T-helper 2 cell treated with Interferon-gamma antibody and Interleukin-4, amounts not matched to agents 5 μg/mL and 100 μg/mL, for 36 hours (primary cell): ENCODE data around the gene PHOSPHO2.
"Not testable (repeated sequence)": the region's sequence is repeated elsewhere in the genome, so short reads cannot be mapped to it uniquely, and the experiment has no call there.

Source experiments
- DNase-seq: peaks from one replicate; pipeline ENCODE4 v3.0.0; 2021; ENCODE audit warnings: low spot score
- H3K27ac Mint-ChIP-seq: one replicate; pipeline ENCODE4 v1.8.0; 2021; ENCODE audit warnings: mild to moderate bottlenecking, mixed read lengths
- H3K27me3 Mint-ChIP-seq: one replicate; pipeline ENCODE4 v1.8.0; 2021; ENCODE audit warnings: low read depth, mixed read lengths
- H3K36me3 Mint-ChIP-seq: one replicate; pipeline ENCODE4 v1.8.0; 2021; ENCODE audit warnings: low read depth, mixed read lengths
- H3K4me1 Mint-ChIP-seq: one replicate; pipeline ENCODE4 v1.8.0; 2021; ENCODE audit warnings: low read depth, mixed read lengths
- H3K4me3 Mint-ChIP-seq: one replicate; pipeline ENCODE4 v1.8.0; 2022; ENCODE audit warnings: mild to moderate bottlenecking, moderate library complexity, mixed read lengths
- H3K9me3 Mint-ChIP-seq: one replicate; pipeline ENCODE4 v1.8.0; 2021; ENCODE audit warnings: mixed read lengths

PHOSPHO2 gene

GRCh38 chr2:169694894-169695260, 608 bp downstream of the PHOSPHO2 start:
- Mint-ChIP-seq H3K9me3 (peaks cover 12% of the 10 kb centered on the region), H3K27me3 (peaks cover 32% of the 10 kb centered on the region), H3K4me3 (peak overlapping the region; percentile 83), H3K27ac (peak overlapping the region; percentile 84), H3K4me1 (peaks cover 17% of the 10 kb centered on the region), H3K36me3 (peaks cover 6% of the 10 kb centered on the region)
- DNase-seq, result no peak

DNA sequence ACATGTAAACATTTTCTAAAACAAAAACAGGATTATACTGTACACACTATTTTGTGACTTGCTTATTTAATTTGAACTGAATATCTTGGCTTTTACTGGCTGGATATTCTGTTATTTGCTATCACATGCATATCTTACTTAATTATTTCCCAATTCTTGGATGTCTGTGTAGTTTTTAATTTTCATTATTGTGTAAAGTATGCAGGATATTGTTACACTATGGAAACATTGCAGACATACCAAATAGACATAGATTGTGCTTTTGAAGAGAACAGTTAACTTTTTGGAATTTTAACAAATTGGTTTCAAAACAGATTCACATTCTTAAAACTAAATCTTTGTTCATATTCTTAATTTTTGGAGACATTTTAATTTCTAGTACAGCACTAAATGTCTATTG, 2.1 kb downstream of the PHOSPHO2 start:
- Mint-ChIP-seq H3K4me1 (peaks cover 17% of the 10 kb centered on the region), H3K27ac (no peak overlapping the region), H3K9me3 (peaks cover 5% of the 10 kb centered on the region), H3K27me3 (peaks cover 25% of the 10 kb centered on the region), H3K4me3 (no peak overlapping the region), H3K36me3 (peaks cover 8% of the 10 kb centered on the region)
- DNase-seq, result no peak

DNA sequence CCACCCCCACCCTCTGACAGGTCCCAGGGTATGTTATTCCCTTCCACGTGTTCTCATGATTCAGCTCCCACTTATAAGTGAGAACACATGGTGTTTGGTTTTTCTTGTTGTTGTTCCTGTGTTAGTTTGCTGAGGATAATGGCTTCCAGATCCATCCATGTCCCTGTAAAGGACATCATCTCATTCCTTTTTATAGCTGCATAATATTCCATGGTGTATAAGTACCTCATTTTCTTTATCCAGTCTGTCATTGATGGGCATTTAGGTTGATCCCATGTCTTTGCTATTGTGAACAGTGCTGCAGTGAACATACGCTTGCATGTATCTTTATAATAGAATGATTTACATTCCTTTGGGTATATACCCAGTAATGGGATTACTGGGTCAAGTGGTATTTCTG, 4.9 kb downstream of the PHOSPHO2 start:
- H3K4me3 Mint-ChIP-seq, DNase-seq, H3K27ac Mint-ChIP-seq, H3K9me3 Mint-ChIP-seq, H3K27me3 Mint-ChIP-seq, H3K36me3 Mint-ChIP-seq: not testable (repeated sequence)
- peaks cover 12% of the 10 kb centered on the region for H3K4me1 Mint-ChIP-seq

DNA sequence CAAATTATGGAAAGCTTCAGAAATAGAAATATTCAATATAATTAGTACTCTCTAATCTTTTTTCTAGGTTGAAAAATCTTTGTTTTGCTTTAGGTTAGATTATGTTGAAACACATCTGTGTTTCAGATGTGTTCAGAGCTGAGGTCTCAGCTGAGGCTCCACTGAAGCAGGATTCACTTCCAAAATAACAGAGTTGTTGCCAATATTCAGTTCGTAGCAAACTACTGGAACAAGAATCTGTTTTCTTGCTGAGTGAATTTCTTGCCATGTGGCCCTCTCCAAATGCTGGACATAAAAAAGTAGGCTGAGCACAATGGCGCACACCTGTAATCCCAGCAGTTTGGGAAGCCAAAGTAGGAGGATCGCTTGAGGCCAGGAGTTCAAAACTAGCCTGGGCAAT, 8.7 kb downstream of the PHOSPHO2 start:
- Mint-ChIP-seq H3K9me3 (no peaks in the 10 kb centered on the region), H3K27me3 (no peaks in the 10 kb centered on the region), H3K4me3 (no peak overlapping the region), H3K36me3 (peaks cover 7% of the 10 kb centered on the region), H3K4me1 (peaks cover 3% of the 10 kb centered on the region), H3K27ac (no peak overlapping the region)
- no peak for DNase-seq

DNA sequence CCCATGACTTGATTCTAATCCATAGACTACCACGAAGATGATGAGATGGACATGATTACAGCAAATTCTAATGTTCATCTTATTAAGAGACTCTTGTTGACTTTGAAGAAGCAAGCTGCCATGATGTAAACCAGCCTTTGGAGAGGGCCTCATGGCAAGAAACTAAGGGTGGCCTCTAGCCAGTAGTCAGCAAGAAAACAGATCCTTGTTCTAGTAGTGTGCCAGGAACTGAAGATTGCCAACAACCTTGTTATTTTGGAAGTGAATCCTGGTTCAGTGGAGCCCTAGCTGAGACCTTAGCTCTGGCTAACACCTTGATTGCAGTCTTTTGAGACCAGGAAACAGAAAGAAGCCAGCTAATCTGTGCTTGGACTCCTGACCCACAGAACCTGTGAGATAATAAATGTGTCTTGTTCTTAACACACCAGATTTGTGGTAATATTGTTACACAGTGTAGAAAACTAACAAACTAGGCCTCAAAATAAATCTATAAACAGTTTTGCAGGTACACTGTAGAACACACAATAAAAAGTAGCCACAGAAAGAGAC, 10.0 kb downstream of the PHOSPHO2 start:
- Mint-ChIP-seq H3K36me3 (peaks cover 7% of the 10 kb centered on the region), H3K9me3 (no peaks in the 10 kb centered on the region), H3K4me3 (no peak overlapping the region), H3K4me1 (peaks cover 2% of the 10 kb centered on the region), H3K27me3 (no peaks in the 10 kb centered on the region), H3K27ac (no peak overlapping the region)
- no peak for DNase-seq

DNA sequence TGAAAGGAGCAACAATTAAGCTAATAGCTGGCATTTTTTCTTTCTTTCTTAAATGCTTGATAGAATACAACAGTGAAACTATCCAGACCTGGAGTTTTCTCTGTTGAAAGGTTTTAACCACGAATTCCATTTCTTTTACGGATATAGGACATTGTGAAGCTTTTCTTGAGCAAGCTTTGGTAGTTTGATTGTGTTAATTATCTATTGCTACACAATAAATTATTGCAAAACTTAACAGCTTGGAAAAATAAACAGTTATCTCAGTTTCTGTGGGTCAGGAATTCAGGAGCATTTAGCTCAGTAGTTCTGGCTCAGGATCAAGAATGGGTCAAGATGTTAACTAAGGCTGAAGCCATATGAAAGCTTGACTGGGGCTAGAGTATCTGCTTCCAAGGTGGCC, 11.7 kb downstream of the PHOSPHO2 start:
- Mint-ChIP-seq H3K36me3 (peaks cover 3% of the 10 kb centered on the region), H3K27me3 (no peaks in the 10 kb centered on the region), H3K27ac (no peak overlapping the region), H3K4me1 (peaks cover 2% of the 10 kb centered on the region), H3K9me3 (no peaks in the 10 kb centered on the region), H3K4me3 (no peak overlapping the region)
- no peak for DNase-seq

DNA sequence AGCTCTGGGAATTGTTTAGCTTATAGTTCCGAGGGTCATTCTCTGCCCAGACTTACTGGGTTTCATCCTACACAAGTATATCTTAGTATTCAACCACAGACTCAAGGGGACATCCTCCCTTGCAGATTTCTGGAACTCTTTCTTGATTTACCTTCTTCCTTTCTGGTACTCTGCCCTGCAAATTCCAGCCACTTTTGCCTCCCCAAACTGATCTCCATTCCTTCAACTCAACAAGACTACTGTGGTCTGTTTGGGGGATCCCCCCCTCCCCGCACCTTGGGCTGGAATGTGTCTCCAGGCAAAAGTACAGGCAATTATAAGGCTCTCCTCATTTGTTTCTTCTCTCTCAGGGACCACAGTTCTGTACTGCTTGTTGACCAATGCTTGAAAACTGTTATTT, 13.4 kb downstream of the PHOSPHO2 start:
- Mint-ChIP-seq H3K27ac (no peak overlapping the region), H3K4me1 (peaks cover 2% of the 10 kb centered on the region)
- no peak for DNase-seq

GRCh38 chr2:169709331-169709730, 15.1 kb downstream of the PHOSPHO2 start:
- H3K4me1 Mint-ChIP-seq, result peaks cover 2% of the 10 kb centered on the region
- H3K27ac Mint-ChIP-seq, result no peak overlapping the region
- DNase-seq, result no peak
- no peak overlapping the region for H3K4me3 Mint-ChIP-seq
- peaks cover 2% of the 10 kb centered on the region for H3K36me3 Mint-ChIP-seq
- H3K9me3 Mint-ChIP-seq, result no peaks in the 10 kb centered on the region
- no peaks in the 10 kb centered on the region for H3K27me3 Mint-ChIP-seq

More for the DNA sequence above, 13.4 kb downstream of the PHOSPHO2 start:
- Mint-ChIP-seq H3K27me3 (no peaks in the 10 kb centered on the region), H3K4me3 (no peak overlapping the region), H3K9me3 (no peaks in the 10 kb centered on the region), H3K36me3 (peaks cover 2% of the 10 kb centered on the region)

DNA sequence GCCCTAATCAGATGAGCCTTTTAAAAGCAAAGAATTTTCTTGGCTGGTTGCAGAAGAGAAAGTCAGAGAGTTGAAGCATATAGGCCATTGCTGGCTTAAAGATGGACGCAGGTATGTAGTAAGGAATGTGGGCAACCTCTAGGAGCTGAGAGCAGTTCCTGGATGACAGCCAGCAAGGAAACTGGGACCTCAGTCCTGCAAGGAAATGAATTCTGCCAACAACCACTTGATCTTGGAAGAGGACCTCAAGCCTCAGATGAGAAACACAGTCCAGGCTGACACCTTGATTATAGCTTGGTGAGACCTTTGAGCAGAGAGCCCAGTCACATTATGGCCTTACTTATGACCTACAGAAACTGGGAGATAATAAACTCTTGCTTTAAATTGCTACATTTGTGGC, 15.7 kb downstream of the PHOSPHO2 start:
- peaks cover 2% of the 10 kb centered on the region for H3K36me3 Mint-ChIP-seq
- H3K27ac Mint-ChIP-seq, result no peak overlapping the region
- no peaks in the 10 kb centered on the region for H3K27me3 Mint-ChIP-seq
- peaks cover 2% of the 10 kb centered on the region for H3K4me1 Mint-ChIP-seq
- no peak overlapping the region for H3K4me3 Mint-ChIP-seq
- DNase-seq, result no peak
- H3K9me3 Mint-ChIP-seq, result no peaks in the 10 kb centered on the region

DNA sequence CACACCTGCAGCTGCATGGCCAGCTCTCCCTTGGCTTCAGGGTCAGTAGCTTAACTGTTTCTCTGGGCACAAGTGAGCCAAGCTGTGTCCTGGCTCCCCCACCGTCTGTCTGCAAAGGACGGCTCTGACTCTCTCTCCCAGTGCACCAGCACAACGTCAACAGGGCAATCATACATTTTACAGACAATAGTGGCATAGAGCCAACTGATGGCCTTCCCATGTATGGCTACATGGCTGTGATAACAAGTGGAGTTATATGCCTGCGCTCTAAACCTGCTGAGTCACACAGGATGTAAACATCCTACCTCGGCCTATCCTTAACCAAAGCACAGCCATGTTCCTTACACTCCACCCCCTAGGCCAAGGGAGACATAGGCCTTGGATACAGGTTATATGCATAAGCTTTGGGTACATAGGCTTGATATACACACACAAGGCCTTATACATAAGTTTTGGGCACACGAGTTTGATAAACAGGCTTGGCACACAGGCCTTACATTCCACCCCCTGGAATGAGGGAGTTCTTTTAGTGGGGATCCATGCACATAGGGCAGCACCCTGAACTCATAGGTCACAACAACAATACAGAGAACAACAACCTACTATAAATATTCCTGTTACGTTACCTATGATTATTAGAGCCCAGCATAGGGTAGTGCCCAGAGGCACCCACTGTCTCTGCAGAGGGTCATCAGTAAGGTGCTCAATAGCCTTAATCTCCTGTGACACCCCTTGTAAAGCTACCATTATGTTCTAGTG, 17.7 kb downstream of the PHOSPHO2 start:
- H3K4me3 Mint-ChIP-seq, result no peak overlapping the region
- H3K36me3 Mint-ChIP-seq, result peaks cover 2% of the 10 kb centered on the region
- H3K27ac Mint-ChIP-seq, result no peak overlapping the region
- no peak for DNase-seq
- H3K27me3 Mint-ChIP-seq, result no peaks in the 10 kb centered on the region
- peaks cover 3% of the 10 kb centered on the region for H3K4me1 Mint-ChIP-seq
- no peaks in the 10 kb centered on the region for H3K9me3 Mint-ChIP-seq

- Mint-ChIP-seq H3K36me3 (no peaks in the 10 kb centered on the region), H3K27me3 (no peaks in the 10 kb centered on the region), H3K4me1 (peaks cover 3% of the 10 kb centered on the region), H3K27ac (no peak overlapping the region), H3K4me3 (no peak overlapping the region), H3K9me3 (no peaks in the 10 kb centered on the region)
- DNase-seq, result no peak
Measured at GRCh38 chr2:169712791-169713227, 18.5 kb downstream of the PHOSPHO2 start.

- no peaks in the 10 kb centered on the region for H3K27me3 Mint-ChIP-seq
- no peak for DNase-seq
- no peak overlapping the region for H3K27ac Mint-ChIP-seq
- no peaks in the 10 kb centered on the region for H3K36me3 Mint-ChIP-seq
- no peaks in the 10 kb centered on the region for H3K9me3 Mint-ChIP-seq
- H3K4me1 Mint-ChIP-seq, result peaks cover 3% of the 10 kb centered on the region
- no peak overlapping the region for H3K4me3 Mint-ChIP-seq
Measured at GRCh38 chr2:169713331-169713730, 19.1 kb downstream of the PHOSPHO2 start.

DNA sequence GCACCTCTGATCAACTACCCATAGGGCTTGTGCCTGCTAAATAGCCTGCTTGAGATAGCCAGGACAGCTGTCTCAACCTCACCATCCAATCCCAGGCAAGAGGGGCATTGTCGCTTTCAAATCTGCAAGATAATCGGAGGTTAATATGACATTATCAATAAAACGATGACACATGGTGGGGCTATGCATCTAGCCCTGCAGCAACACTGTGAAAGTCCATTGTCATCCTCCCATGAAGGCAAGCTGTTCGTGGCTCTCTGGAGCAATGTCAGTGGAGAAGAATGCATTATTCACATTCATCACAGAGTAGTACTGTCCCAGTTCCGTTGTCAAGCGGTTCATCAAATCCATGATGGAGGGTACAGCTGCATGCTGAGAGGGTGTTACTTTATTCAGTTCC, 20.4 kb downstream of the PHOSPHO2 start:
- no peak overlapping the region for H3K27ac Mint-ChIP-seq
- H3K4me1 Mint-ChIP-seq, result peaks cover 8% of the 10 kb centered on the region
- no peaks in the 10 kb centered on the region for H3K36me3 Mint-ChIP-seq
- H3K9me3 Mint-ChIP-seq, result no peaks in the 10 kb centered on the region
- no peak overlapping the region for H3K4me3 Mint-ChIP-seq
- no peaks in the 10 kb centered on the region for H3K27me3 Mint-ChIP-seq
- DNase-seq, result no peak

GRCh38 chr2:169715379-169716237, 21.3 kb downstream of the PHOSPHO2 start:
- Mint-ChIP-seq H3K4me3 (no peak overlapping the region), H3K4me1 (peaks cover 8% of the 10 kb centered on the region), H3K36me3 (no peaks in the 10 kb centered on the region), H3K27me3 (no peaks in the 10 kb centered on the region), H3K9me3 (no peaks in the 10 kb centered on the region), H3K27ac (no peak overlapping the region)
- no peak for DNase-seq
